Measurements from ENCODE around the gene TIMM10B.
"Not testable (repeated sequence)": the region's sequence is repeated elsewhere in the genome, so short reads cannot be mapped to it uniquely, and the experiment has no call there.

Gene TIMM10B

GRCh38 chr11:6520265-6520664, 39.0 kb downstream of the TIMM10B start:
- H3K79me2 ChIP-seq (ENCODE audit: insufficient read depth, low read length) = no peaks in the 10 kb centered on the region
- no peak overlapping the region for H3K4me2 ChIP-seq (ENCODE audit: low read length)
- H3K4me1 ChIP-seq (ENCODE audit: insufficient read depth, low read length, severe bottlenecking) = no peaks in the 10 kb centered on the region

GRCh38 chr11:6521946-6522345, 40.6 kb downstream of the TIMM10B start:
- peaks cover 24% of the 10 kb centered on the region for H3K36me3 ChIP-seq (ENCODE audit: insufficient read depth, low read length)

More at GRCh38 chr11:6520265-6520664, 39.0 kb downstream of the TIMM10B start:
- Histone ChIP-seq H4K20me1 (ENCODE audit: insufficient read depth, low read length) (no peaks in the 10 kb centered on the region), H3K4me3 (ENCODE audit: low read depth, low read length, poor library complexity, severe bottlenecking) (no peak overlapping the region), H3K27ac (ENCODE audit: low read depth, low read length, poor library complexity, severe bottlenecking) (no peak overlapping the region), H3K9me2 (ENCODE audit: low read depth, low read length) (no peaks in the 10 kb centered on the region), H3K36me3 (ENCODE audit: insufficient read depth, low read length) (peaks cover 40% of the 10 kb centered on the region), H3K27me3 (ENCODE audit: insufficient read depth, low read length) (no peaks in the 10 kb centered on the region), H3K9ac (ENCODE audit: low read length) (no peak overlapping the region), H2AFZ (ENCODE audit: low read length) (no peak overlapping the region), H3F3A (ENCODE audit: insufficient read depth, low read length) (no peaks in the 10 kb centered on the region), H3K9me3 (ENCODE audit: low read length) (no peaks in the 10 kb centered on the region)
- TF ChIP-seq EZH2 (IDR thresholded peaks at IDR 0.05; ENCODE audit: borderline replicate concordance, low read length) = no peak
- no peak for TF ChIP-seq CTCF (IDR thresholded peaks at IDR 0.05; ENCODE audit: low read length)

GRCh38 chr11:6523253-6523652, 42.0 kb downstream of the TIMM10B start:
- Histone ChIP-seq H3K4me1 (ENCODE audit: insufficient read depth, low read length, severe bottlenecking) (no peaks in the 10 kb centered on the region), H2AFZ (ENCODE audit: low read length) (no peak overlapping the region), H3K27ac (ENCODE audit: low read depth, low read length, poor library complexity, severe bottlenecking) (no peak overlapping the region), H3K27me3 (ENCODE audit: insufficient read depth, low read length) (no peaks in the 10 kb centered on the region), H3K79me2 (ENCODE audit: insufficient read depth, low read length) (no peaks in the 10 kb centered on the region), H3K9ac (ENCODE audit: low read length) (no peak overlapping the region), H4K20me1 (ENCODE audit: insufficient read depth, low read length) (no peaks in the 10 kb centered on the region), H3K9me3 (ENCODE audit: low read length) (no peaks in the 10 kb centered on the region), H3K9me2 (ENCODE audit: low read depth, low read length) (no peaks in the 10 kb centered on the region), H3K4me2 (ENCODE audit: low read length) (no peak overlapping the region), H3K4me3 (ENCODE audit: low read depth, low read length, poor library complexity, severe bottlenecking) (no peak overlapping the region), H3F3A (ENCODE audit: insufficient read depth, low read length) (no peaks in the 10 kb centered on the region), H3K36me3 (ENCODE audit: insufficient read depth, low read length) (peaks cover 13% of the 10 kb centered on the region)
- no peak for TF ChIP-seq CTCF (IDR thresholded peaks at IDR 0.05; ENCODE audit: low read length)

More at GRCh38 chr11:6521946-6522345, 40.6 kb downstream of the TIMM10B start:
- not testable (repeated sequence) for H3K27me3 ChIP-seq (ENCODE audit: insufficient read depth, low read length); H2AFZ ChIP-seq (ENCODE audit: low read length); H4K20me1 ChIP-seq (ENCODE audit: insufficient read depth, low read length); H3F3A ChIP-seq (ENCODE audit: insufficient read depth, low read length); H3K9ac ChIP-seq (ENCODE audit: low read length); H3K79me2 ChIP-seq (ENCODE audit: insufficient read depth, low read length); H3K4me1 ChIP-seq (ENCODE audit: insufficient read depth, low read length, severe bottlenecking); H3K9me3 ChIP-seq (ENCODE audit: low read length); H3K4me2 ChIP-seq (ENCODE audit: low read length); H3K27ac ChIP-seq (ENCODE audit: low read depth, low read length, poor library complexity, severe bottlenecking); H3K4me3 ChIP-seq (ENCODE audit: low read depth, low read length, poor library complexity, severe bottlenecking); H3K9me2 ChIP-seq (ENCODE audit: low read depth, low read length)

- H3K36me3 ChIP-seq (ENCODE audit: insufficient read depth, low read length) = no peaks in the 10 kb centered on the region
- TF ChIP-seq CTCF (IDR thresholded peaks at IDR 0.05; ENCODE audit: low read length) = no peak
- no peak for TF ChIP-seq EZH2 (IDR thresholded peaks at IDR 0.05; ENCODE audit: borderline replicate concordance, low read length)
- no peak overlapping the region for H3K9ac ChIP-seq (ENCODE audit: low read length)
- no peaks in the 10 kb centered on the region for H3K9me2 ChIP-seq (ENCODE audit: low read depth, low read length)
- no peaks in the 10 kb centered on the region for H4K20me1 ChIP-seq (ENCODE audit: insufficient read depth, low read length)
- H3K4me2 ChIP-seq (ENCODE audit: low read length) = no peak overlapping the region
- no peaks in the 10 kb centered on the region for H3K27me3 ChIP-seq (ENCODE audit: insufficient read depth, low read length)
- H3K79me2 ChIP-seq (ENCODE audit: insufficient read depth, low read length) = no peaks in the 10 kb centered on the region
- H3F3A ChIP-seq (ENCODE audit: insufficient read depth, low read length) = no peaks in the 10 kb centered on the region
- no peak overlapping the region for H3K27ac ChIP-seq (ENCODE audit: low read depth, low read length, poor library complexity, severe bottlenecking)
- no peaks in the 10 kb centered on the region for H3K4me1 ChIP-seq (ENCODE audit: insufficient read depth, low read length, severe bottlenecking)
- no peaks in the 10 kb centered on the region for H3K9me3 ChIP-seq (ENCODE audit: low read length)
- H2AFZ ChIP-seq (ENCODE audit: low read length) = no peak overlapping the region
- no peak overlapping the region for H3K4me3 ChIP-seq (ENCODE audit: low read depth, low read length, poor library complexity, severe bottlenecking)
These were observed 45.3 kb downstream of the TIMM10B start for GRCh38 chr11:6526411-6527135.
